Hepatocyte (in vitro differentiated cells): ENCODE measurements around the gene EXOC6B. TPM values are rescaled to one million over a fixed set of nuclear protein-coding genes. Genes with fewer than 3 reads are reported as not detected.
A peak's percentile ranks its signal among the peaks of the same experiment; 100 is the strongest.

Experiments
- DNase-seq: peaks from one replicate; pipeline ENCODE4 v3.0.0-alpha.2; 2016; ENCODE audit warnings: low spot score
- H2AFZ ChIP-seq: fragments of 200-600 bp; sonication (generic); 2 replicates; pipeline ENCODE4 v1.6.0; 2016; ENCODE audit warnings: antibody characterized with exemption, mild to moderate bottlenecking
- H3K27ac ChIP-seq: fragments of 200-600 bp; sonication (generic); 2 replicates; pipeline ENCODE4 v1.5.1; 2016; ENCODE audit warnings: mild to moderate bottlenecking
- H3K27me3 ChIP-seq: fragments of 200-600 bp; sonication (generic); 2 replicates; pipeline ENCODE4 v1.6.1; 2016
- H3K36me3 ChIP-seq: fragments of 200-600 bp; sonication (generic); replicated peaks from 2 replicates; pipeline ENCODE4 v1.5.1; 2016; ENCODE audit warnings: low read depth; ENCODE audit not compliant: insufficient read depth
- H3K4me1 ChIP-seq: fragments of 200-600 bp; sonication (generic); 2 replicates; pipeline ENCODE4 v1.5.1; 2016; ENCODE audit warnings: mild to moderate bottlenecking, moderate library complexity; ENCODE audit not compliant: insufficient read depth
- H3K4me2 ChIP-seq: fragments of 200-600 bp; sonication (generic); 2 replicates; pipeline ENCODE4 v1.6.0; 2016
- H3K4me3 ChIP-seq: fragments of 200-600 bp; sonication (generic); 2 replicates; pipeline ENCODE4 v1.5.1; 2016; ENCODE audit warnings: mild to moderate bottlenecking
- H3K79me2 ChIP-seq: fragments of 200-600 bp; sonication (generic); 2 replicates; pipeline ENCODE4 v1.6.0; 2017; ENCODE audit warnings: mild to moderate bottlenecking
- H3K9me2 ChIP-seq: fragments of 200-600 bp; sonication (generic); replicated peaks from 2 replicates; pipeline ENCODE4 v1.6.0; 2017; ENCODE audit warnings: mild to moderate bottlenecking; ENCODE audit not compliant: insufficient read depth
- H3K9me3 ChIP-seq: fragments of 200-600 bp; sonication (generic); 2 replicates; pipeline ENCODE4 v1.5.1; 2016; ENCODE audit warnings: low read depth, mild to moderate bottlenecking
- H4K20me1 ChIP-seq: fragments of 200-600 bp; sonication (generic); 2 replicates; pipeline ENCODE4 v1.6.0; 2016; ENCODE audit warnings: mild to moderate bottlenecking; ENCODE audit not compliant: insufficient read depth, poor library complexity, severe bottlenecking
- EZH2 ChIP-seq: fragments of 200-600 bp; sonication (generic); IDR thresholded peaks from 2 replicates; pipeline ENCODE4 v1.6.1; 2016; ENCODE audit warnings: antibody characterized with exemption, mild to moderate bottlenecking, borderline replicate concordance
- EZH2phosphoT487 ChIP-seq: fragments of 200-600 bp; sonication (generic); IDR thresholded peaks from one replicate; pipeline ENCODE4 v1.6.1; 2018; ENCODE audit warnings: antibody characterized with exemption, mild to moderate bottlenecking, low read depth, moderate library complexity; ENCODE audit not compliant: unreplicated experiment, severe bottlenecking
- WGBS: methylation state at CpG from one replicate; pipeline ENCODE4 v1.1.6; 2016; ENCODE audit warnings: low lambda C conversion rate; ENCODE audit errors: missing lambda C conversion rate; 5-methylcytosine and 5-hydroxymethylcytosine counted together
- polyA plus RNA-seq: library from polyadenylated mRNA; unstranded; fragments of >200 nt; fragmentation: Nextera tagmentation; extraction: Ambion mirVana; gene quantifications from 2 replicates; pipeline ENCODE4 v1.2.1, GENCODE V29; 2016
- total RNA-seq: library from RNA; depleted of rRNA; stranded (reverse); fragments of >200 nt; gene quantifications from 2 replicates; pipeline ENCODE4 v1.2.3, GENCODE V29; 2014
- TF ChIP-seq, protein P1 (sequence below): fragments of 200-600 bp; sonication (generic); IDR thresholded peaks from 2 replicates; pipeline ENCODE4 v1.5.1; 2016; ENCODE audit warnings: antibody characterized with exemption, mild to moderate bottlenecking; ENCODE audit not compliant: poor library complexity

EXOC6B gene
- total and polyA plus RNA-seq, 2 experiments from 2014 or later = 11.8 to 36.2 TPM

- Histone ChIP-seq H3K4me3 (peak overlapping the region; percentile 49), H3K79me2 (no peaks in the 10 kb centered on the region), H3K36me3 (no peaks in the 10 kb centered on the region), H3K4me1 (peaks cover 25% of the 10 kb centered on the region), H2AFZ (no peak overlapping the region), H3K27me3 (peaks cover 47% of the 10 kb centered on the region), H4K20me1 (no peaks in the 10 kb centered on the region), H3K4me2 (peak overlapping the region; percentile 97), H3K9me2 (no peaks in the 10 kb centered on the region), H3K9me3 (no peaks in the 10 kb centered on the region), H3K27ac (no peak overlapping the region)
- TF ChIP-seq, protein P1, sequence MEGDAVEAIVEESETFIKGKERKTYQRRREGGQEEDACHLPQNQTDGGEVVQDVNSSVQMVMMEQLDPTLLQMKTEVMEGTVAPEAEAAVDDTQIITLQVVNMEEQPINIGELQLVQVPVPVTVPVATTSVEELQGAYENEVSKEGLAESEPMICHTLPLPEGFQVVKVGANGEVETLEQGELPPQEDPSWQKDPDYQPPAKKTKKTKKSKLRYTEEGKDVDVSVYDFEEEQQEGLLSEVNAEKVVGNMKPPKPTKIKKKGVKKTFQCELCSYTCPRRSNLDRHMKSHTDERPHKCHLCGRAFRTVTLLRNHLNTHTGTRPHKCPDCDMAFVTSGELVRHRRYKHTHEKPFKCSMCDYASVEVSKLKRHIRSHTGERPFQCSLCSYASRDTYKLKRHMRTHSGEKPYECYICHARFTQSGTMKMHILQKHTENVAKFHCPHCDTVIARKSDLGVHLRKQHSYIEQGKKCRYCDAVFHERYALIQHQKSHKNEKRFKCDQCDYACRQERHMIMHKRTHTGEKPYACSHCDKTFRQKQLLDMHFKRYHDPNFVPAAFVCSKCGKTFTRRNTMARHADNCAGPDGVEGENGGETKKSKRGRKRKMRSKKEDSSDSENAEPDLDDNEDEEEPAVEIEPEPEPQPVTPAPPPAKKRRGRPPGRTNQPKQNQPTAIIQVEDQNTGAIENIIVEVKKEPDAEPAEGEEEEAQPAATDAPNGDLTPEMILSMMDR = peak; percentile 68
- TF ChIP-seq EZH2phosphoT487 = no peak
- DNase-seq = peak; percentile 91
- 10% methylated on average over 28 of the region's 28 CpGs for WGBS
These were observed 675.5 kb downstream of the EXOC6B start for GRCh38 chr2:72150157-72150860.

- no peak for DNase-seq
- peak; percentile 84 for TF ChIP-seq EZH2
- TF ChIP-seq, protein P1 = no peak
- peak; percentile 34 for TF ChIP-seq EZH2phosphoT487
- H3K4me1 ChIP-seq = peaks cover 31% of the 10 kb centered on the region
- H3K9me3 ChIP-seq = no peaks in the 10 kb centered on the region
- H3K36me3 ChIP-seq = no peaks in the 10 kb centered on the region
- H4K20me1 ChIP-seq = no peaks in the 10 kb centered on the region
- peak overlapping the region; percentile 33 for H2AFZ ChIP-seq
- H3K27me3 ChIP-seq = peaks cover 53% of the 10 kb centered on the region
- no peaks in the 10 kb centered on the region for H3K79me2 ChIP-seq
- peak overlapping the region; percentile 49 for H3K4me3 ChIP-seq
- 4% methylated on average over 37 of the region's 45 CpGs for whole genome bisulfite sequencing
- peak overlapping the region; percentile 97 for H3K4me2 ChIP-seq
- peak overlapping the region; percentile 26 for H3K27ac ChIP-seq
- no peaks in the 10 kb centered on the region for H3K9me2 ChIP-seq
These were observed 676.2 kb downstream of the EXOC6B start for GRCh38 chr2:72149556-72150156.

- no peaks in the 10 kb centered on the region for H3K9me2 ChIP-seq
- no peaks in the 10 kb centered on the region for H4K20me1 ChIP-seq
- no peak for TF ChIP-seq EZH2
- TF ChIP-seq, protein P1 = no peak
- TF ChIP-seq EZH2phosphoT487 = no peak
- no peaks in the 10 kb centered on the region for H3K9me3 ChIP-seq
- H3K27me3 ChIP-seq = peaks cover 58% of the 10 kb centered on the region
- 1% methylated on average over 33 of the region's 65 CpGs for WGBS
- peak overlapping the region; percentile 49 for H3K4me3 ChIP-seq
- peak overlapping the region; percentile 33 for H2AFZ ChIP-seq
- no peaks in the 10 kb centered on the region for H3K36me3 ChIP-seq
- DNase-seq = peak; percentile 75
- H3K79me2 ChIP-seq = no peaks in the 10 kb centered on the region
- peak overlapping the region; percentile 26 for H3K27ac ChIP-seq
- H3K4me2 ChIP-seq = peak overlapping the region; percentile 97
- peaks cover 38% of the 10 kb centered on the region for H3K4me1 ChIP-seq
These were observed 676.8 kb downstream of the EXOC6B start for GRCh38 chr2:72148837-72149555.
